Measurements from ENCODE around the gene HINFP. TPM values are rescaled to one million over a fixed set of nuclear protein-coding genes. Genes with fewer than 3 reads are reported as not detected.

HINFP gene
- total and polyA plus RNA-seq, 9 of the 15 experiments (the other 6 are each of a cell fraction or from before 2014, with no cell fraction given) = 13.8 to 34.1 (median 22.5) TPM

DNA sequence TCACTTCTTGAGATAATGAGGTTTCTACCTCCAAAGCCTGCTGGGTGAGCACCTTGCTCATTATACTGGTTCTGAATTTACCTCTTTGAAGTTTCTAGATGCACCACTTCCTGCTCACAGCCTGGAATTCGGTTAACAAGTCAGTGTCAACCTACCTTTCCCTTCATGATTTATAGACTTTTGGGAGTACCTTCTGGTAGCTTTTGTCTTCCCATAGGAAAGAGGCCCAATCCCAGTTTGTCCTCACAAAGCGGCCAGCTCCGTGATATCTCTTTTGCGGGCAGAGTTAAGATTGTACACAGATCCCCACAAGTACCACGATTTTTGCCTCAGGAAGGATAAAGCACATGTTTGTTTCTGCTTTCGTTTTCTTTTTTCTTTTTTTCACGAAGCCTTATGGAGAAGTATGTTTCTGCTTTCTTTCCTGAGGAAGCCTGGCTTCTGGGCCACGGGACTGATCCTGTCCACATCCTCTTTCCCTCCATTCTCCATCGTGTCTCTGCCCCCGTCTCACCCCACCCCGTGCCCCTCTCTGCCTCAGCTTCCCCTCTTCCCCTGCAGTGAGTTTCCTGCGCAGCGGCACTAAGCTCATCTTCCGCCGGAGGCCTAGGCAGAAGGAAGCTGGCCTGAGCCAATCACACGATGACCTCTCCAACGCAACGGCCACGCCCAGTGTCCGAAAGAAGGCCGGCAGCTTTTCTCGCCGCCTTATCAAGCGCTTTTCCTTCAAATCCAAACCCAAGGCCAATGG lies 5.7 kb upstream of the HINFP start (continued):
- TF ChIP-seq, protein P1, sequence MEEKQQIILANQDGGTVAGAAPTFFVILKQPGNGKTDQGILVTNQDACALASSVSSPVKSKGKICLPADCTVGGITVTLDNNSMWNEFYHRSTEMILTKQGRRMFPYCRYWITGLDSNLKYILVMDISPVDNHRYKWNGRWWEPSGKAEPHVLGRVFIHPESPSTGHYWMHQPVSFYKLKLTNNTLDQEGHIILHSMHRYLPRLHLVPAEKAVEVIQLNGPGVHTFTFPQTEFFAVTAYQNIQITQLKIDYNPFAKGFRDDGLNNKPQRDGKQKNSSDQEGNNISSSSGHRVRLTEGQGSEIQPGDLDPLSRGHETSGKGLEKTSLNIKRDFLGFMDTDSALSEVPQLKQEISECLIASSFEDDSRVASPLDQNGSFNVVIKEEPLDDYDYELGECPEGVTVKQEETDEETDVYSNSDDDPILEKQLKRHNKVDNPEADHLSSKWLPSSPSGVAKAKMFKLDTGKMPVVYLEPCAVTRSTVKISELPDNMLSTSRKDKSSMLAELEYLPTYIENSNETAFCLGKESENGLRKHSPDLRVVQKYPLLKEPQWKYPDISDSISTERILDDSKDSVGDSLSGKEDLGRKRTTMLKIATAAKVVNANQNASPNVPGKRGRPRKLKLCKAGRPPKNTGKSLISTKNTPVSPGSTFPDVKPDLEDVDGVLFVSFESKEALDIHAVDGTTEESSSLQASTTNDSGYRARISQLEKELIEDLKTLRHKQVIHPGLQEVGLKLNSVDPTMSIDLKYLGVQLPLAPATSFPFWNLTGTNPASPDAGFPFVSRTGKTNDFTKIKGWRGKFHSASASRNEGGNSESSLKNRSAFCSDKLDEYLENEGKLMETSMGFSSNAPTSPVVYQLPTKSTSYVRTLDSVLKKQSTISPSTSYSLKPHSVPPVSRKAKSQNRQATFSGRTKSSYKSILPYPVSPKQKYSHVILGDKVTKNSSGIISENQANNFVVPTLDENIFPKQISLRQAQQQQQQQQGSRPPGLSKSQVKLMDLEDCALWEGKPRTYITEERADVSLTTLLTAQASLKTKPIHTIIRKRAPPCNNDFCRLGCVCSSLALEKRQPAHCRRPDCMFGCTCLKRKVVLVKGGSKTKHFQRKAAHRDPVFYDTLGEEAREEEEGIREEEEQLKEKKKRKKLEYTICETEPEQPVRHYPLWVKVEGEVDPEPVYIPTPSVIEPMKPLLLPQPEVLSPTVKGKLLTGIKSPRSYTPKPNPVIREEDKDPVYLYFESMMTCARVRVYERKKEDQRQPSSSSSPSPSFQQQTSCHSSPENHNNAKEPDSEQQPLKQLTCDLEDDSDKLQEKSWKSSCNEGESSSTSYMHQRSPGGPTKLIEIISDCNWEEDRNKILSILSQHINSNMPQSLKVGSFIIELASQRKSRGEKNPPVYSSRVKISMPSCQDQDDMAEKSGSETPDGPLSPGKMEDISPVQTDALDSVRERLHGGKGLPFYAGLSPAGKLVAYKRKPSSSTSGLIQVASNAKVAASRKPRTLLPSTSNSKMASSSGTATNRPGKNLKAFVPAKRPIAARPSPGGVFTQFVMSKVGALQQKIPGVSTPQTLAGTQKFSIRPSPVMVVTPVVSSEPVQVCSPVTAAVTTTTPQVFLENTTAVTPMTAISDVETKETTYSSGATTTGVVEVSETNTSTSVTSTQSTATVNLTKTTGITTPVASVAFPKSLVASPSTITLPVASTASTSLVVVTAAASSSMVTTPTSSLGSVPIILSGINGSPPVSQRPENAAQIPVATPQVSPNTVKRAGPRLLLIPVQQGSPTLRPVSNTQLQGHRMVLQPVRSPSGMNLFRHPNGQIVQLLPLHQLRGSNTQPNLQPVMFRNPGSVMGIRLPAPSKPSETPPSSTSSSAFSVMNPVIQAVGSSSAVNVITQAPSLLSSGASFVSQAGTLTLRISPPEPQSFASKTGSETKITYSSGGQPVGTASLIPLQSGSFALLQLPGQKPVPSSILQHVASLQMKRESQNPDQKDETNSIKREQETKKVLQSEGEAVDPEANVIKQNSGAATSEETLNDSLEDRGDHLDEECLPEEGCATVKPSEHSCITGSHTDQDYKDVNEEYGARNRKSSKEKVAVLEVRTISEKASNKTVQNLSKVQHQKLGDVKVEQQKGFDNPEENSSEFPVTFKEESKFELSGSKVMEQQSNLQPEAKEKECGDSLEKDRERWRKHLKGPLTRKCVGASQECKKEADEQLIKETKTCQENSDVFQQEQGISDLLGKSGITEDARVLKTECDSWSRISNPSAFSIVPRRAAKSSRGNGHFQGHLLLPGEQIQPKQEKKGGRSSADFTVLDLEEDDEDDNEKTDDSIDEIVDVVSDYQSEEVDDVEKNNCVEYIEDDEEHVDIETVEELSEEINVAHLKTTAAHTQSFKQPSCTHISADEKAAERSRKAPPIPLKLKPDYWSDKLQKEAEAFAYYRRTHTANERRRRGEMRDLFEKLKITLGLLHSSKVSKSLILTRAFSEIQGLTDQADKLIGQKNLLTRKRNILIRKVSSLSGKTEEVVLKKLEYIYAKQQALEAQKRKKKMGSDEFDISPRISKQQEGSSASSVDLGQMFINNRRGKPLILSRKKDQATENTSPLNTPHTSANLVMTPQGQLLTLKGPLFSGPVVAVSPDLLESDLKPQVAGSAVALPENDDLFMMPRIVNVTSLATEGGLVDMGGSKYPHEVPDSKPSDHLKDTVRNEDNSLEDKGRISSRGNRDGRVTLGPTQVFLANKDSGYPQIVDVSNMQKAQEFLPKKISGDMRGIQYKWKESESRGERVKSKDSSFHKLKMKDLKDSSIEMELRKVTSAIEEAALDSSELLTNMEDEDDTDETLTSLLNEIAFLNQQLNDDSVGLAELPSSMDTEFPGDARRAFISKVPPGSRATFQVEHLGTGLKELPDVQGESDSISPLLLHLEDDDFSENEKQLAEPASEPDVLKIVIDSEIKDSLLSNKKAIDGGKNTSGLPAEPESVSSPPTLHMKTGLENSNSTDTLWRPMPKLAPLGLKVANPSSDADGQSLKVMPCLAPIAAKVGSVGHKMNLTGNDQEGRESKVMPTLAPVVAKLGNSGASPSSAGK (IDR thresholded peaks at IDR 0.05) = peak; percentile 61
- TF ChIP-seq ILF3 (IDR thresholded peaks at IDR 0.05; ENCODE audit: borderline replicate concordance) = no peak
- TF ChIP-seq ZZZ3 (IDR thresholded peaks at IDR 0.05) = no peak
- no peak for TF ChIP-seq PRPF4 (IDR thresholded peaks at IDR 0.05; ENCODE audit: insufficient read depth, low read depth, low read length, poor library complexity, severe bottlenecking)
- TF ChIP-seq, protein P2, sequence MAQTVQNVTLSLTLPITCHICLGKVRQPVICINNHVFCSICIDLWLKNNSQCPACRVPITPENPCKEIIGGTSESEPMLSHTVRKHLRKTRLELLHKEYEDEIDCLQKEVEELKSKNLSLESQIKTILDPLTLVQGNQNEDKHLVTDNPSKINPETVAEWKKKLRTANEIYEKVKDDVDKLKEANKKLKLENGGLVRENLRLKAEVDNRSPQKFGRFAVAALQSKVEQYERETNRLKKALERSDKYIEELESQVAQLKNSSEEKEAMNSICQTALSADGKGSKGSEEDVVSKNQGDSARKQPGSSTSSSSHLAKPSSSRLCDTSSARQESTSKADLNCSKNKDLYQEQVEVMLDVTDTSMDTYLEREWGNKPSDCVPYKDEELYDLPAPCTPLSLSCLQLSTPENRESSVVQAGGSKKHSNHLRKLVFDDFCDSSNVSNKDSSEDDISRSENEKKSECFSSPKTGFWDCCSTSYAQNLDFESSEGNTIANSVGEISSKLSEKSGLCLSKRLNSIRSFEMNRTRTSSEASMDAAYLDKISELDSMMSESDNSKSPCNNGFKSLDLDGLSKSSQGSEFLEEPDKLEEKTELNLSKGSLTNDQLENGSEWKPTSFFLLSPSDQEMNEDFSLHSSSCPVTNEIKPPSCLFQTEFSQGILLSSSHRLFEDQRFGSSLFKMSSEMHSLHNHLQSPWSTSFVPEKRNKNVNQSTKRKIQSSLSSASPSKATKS (CRISPR knock-in tag; IDR thresholded peaks at IDR 0.05) = no peak
- TF ChIP-seq POLR2AphosphoS2 (IDR thresholded peaks at IDR 0.05; ENCODE audit: low read length) = no peak
- TF ChIP-seq HNRNPLL (IDR thresholded peaks at IDR 0.05; ENCODE audit: low read depth, low read length, poor library complexity, severe bottlenecking) = peak; percentile 31
- TF ChIP-seq, protein P3, sequence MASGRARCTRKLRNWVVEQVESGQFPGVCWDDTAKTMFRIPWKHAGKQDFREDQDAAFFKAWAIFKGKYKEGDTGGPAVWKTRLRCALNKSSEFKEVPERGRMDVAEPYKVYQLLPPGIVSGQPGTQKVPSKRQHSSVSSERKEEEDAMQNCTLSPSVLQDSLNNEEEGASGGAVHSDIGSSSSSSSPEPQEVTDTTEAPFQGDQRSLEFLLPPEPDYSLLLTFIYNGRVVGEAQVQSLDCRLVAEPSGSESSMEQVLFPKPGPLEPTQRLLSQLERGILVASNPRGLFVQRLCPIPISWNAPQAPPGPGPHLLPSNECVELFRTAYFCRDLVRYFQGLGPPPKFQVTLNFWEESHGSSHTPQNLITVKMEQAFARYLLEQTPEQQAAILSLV (tag; IDR thresholded peaks at IDR 0.05) = no peak
- TF ChIP-seq HDAC1 (IDR thresholded peaks at IDR 0.05) = no peak
- TF ChIP-seq, protein P4, sequence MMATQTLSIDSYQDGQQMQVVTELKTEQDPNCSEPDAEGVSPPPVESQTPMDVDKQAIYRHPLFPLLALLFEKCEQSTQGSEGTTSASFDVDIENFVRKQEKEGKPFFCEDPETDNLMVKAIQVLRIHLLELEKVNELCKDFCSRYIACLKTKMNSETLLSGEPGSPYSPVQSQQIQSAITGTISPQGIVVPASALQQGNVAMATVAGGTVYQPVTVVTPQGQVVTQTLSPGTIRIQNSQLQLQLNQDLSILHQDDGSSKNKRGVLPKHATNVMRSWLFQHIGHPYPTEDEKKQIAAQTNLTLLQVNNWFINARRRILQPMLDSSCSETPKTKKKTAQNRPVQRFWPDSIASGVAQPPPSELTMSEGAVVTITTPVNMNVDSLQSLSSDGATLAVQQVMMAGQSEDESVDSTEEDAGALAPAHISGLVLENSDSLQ (IDR thresholded peaks at IDR 0.05) = peak; percentile 54
- TF ChIP-seq MTA2 (IDR thresholded peaks at IDR 0.05; ENCODE audit: low read depth) = no peak
